ENCODE data around the gene R3HDM4. TPM values are rescaled to one million over a fixed set of nuclear protein-coding genes. Genes with fewer than 3 reads are reported as not detected.

R3HDM4 gene
- total and polyA plus RNA-seq, 2 donors from 2014 or later, result 47.4 to 71.4 TPM

DNA sequence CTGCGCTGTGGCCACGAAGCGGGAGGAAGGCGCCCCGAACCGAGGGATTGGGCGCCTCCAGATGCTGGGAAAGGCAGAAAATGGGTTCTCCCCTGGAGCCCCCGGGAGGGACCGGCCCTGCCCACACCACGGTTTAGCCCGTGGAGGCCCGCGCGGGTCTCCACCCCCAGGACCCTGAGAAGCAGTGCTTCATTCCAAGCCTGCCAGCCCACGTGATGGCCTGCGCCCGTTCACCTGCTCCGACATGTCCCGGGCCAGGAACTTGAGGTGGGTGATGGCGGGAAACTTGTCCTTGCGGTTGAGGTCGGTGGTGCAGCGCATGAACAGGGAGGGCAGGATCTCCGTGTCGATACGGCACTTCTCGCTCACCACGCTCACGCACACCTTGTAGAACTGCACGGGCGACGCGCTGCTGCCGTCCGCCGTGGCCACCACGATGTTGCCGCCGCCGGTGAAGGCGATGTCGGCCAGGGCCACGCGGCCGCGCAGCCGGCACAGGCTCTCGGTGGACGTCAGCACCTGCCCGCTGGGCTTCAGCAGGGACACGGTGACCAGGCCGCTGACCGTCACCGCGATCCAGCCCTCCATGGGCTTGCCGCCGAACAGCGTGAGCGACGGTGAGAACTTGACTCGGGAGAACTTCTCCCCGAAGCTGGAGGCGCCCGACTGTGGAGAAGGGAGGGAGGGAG, 27.3 kb downstream of the R3HDM4 start:
- peaks cover 4 to 28% (median 6%) of the 10 kb centered on the region in 3 donors for H3K36me3 ChIP-seq (ENCODE audit: control insufficient read depth in 2 of 3, insufficient read depth in 3 of 3, low read length in 3 of 3)
- H3K9me3 ChIP-seq (ENCODE audit: control insufficient read depth in 2 of 3, insufficient read depth in 1 of 3, low read length in 3 of 3), result no peaks in the 10 kb centered on the region
- H3K27me3 ChIP-seq (ENCODE audit: control insufficient read depth, insufficient read depth, low read length), result no peaks in the 10 kb centered on the region
- H3K4me1 ChIP-seq (ENCODE audit: control insufficient read depth in 2 of 3, insufficient read depth in 2 of 3, low read depth in 1 of 3, low read length in 3 of 3), result no peaks in the 10 kb centered on the region
- TF ChIP-seq, protein P1, sequence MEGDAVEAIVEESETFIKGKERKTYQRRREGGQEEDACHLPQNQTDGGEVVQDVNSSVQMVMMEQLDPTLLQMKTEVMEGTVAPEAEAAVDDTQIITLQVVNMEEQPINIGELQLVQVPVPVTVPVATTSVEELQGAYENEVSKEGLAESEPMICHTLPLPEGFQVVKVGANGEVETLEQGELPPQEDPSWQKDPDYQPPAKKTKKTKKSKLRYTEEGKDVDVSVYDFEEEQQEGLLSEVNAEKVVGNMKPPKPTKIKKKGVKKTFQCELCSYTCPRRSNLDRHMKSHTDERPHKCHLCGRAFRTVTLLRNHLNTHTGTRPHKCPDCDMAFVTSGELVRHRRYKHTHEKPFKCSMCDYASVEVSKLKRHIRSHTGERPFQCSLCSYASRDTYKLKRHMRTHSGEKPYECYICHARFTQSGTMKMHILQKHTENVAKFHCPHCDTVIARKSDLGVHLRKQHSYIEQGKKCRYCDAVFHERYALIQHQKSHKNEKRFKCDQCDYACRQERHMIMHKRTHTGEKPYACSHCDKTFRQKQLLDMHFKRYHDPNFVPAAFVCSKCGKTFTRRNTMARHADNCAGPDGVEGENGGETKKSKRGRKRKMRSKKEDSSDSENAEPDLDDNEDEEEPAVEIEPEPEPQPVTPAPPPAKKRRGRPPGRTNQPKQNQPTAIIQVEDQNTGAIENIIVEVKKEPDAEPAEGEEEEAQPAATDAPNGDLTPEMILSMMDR (IDR thresholded peaks at IDR 0.05; ENCODE audit: borderline replicate concordance, extremely low read depth, insufficient read depth), result no peak
- H3K4me3 ChIP-seq (ENCODE audit: low read length in 3 of 3), result no peak overlapping the region
- FAIRE-seq, result no peak
- intact Hi-C loops (cut with DNase I), result no loop called here
- H3K9ac ChIP-seq (ENCODE audit: low read length in 3 of 3), result no peak overlapping the region
- no peak overlapping the region for H3K27ac ChIP-seq (ENCODE audit: low read depth in 2 of 2, low read length in 2 of 2)
- no peak for DNase-seq

DNA sequence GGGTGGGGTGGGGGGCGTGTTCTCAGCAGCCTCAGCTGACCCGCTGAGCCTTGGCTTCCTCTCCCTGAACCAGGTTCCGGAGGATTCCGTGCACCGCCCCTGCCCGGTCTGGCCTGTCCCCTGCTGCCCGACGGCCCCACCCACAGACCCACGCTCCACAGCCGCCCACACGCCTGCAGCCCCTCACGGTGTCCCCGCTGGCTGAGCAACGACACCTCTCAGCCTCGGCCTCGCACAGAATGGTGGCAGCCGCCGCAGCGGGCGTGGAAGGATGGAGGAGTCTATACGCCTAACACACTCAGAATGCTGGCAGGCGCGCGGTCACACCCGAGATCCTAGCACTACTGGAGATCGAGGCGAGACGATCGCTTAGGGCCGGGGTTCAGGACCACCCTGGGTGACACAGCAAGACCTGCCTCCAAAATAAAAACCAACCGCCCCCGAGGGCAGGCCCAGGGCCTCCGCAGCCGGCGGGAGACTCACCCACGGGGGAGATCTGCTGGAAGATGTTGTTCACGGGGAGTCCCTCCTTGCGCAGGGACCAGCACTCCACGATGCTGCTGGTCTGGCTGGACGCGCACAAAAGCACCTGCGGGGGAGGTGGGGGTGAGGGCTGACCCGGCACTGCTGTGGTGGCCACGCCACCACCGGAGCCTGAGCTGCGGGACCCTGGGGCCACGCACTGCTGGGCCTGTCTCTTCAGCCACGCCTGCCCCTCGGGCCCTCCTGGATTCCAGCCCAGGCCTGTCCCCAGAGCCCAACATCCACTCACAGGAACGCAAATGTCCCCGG, 28.4 kb downstream of the R3HDM4 start:
- no peak overlapping the region for H3K4me3 ChIP-seq (ENCODE audit: low read length in 3 of 3)
- H3K9ac ChIP-seq (ENCODE audit: low read length in 3 of 3), result no peak overlapping the region
- intact Hi-C loops (cut with DNase I), result no loop called here
- peak in 1 of 5 donors; percentile 71 for DNase-seq
- H3K36me3 ChIP-seq (ENCODE audit: control insufficient read depth in 2 of 3, insufficient read depth in 3 of 3, low read length in 3 of 3), result peaks cover 4 to 28% (median 6%) of the 10 kb centered on the region in 3 donors
- no peaks in the 10 kb centered on the region for H3K4me1 ChIP-seq (ENCODE audit: control insufficient read depth in 2 of 3, insufficient read depth in 2 of 3, low read depth in 1 of 3, low read length in 3 of 3)
- no peak for FAIRE-seq
- no peaks in the 10 kb centered on the region for H3K9me3 ChIP-seq (ENCODE audit: control insufficient read depth in 2 of 3, insufficient read depth in 1 of 3, low read length in 3 of 3)
- TF ChIP-seq, protein P1 (IDR thresholded peaks at IDR 0.05; ENCODE audit: borderline replicate concordance, extremely low read depth, insufficient read depth), result no peak
- no peaks in the 10 kb centered on the region for H3K27me3 ChIP-seq (ENCODE audit: control insufficient read depth, insufficient read depth, low read length)
- H3K27ac ChIP-seq (ENCODE audit: low read depth in 2 of 2, low read length in 2 of 2), result no peak overlapping the region

DNA sequence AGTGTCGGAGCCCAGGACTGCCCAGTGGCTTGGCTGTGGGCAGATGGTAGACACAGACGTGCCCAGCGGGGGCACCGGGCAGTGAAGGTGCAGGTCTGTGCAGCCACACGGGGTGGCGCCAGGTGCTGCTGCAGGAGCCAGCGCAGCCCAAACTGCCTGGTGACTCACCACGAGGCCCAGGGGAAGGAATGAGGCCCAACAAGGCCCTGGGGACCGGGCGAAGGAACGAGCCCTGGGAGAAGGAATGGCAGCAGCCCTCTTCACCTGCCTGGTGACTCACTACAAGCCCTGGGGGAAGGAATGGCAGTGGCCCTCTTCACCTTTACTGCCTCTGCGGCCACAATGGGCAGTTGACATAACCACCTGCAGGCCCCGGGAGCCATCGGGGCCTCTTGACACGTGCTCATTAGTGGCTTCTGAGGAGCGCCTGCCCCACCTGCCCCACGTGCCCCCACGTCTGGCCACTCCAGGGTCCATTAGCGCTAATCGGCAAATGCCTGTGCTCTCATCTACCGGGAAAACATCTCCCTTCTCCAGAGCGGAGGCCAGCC, 29.3 kb downstream of the R3HDM4 start:
- DNase-seq (peak in 1 of 5 donors; percentile 90), FAIRE-seq (no peak)
- H3K27me3 ChIP-seq (ENCODE audit: control insufficient read depth, insufficient read depth, low read length), result no peaks in the 10 kb centered on the region
- no peak overlapping the region for H3K4me3 ChIP-seq (ENCODE audit: low read length in 3 of 3)
- H3K9ac ChIP-seq (ENCODE audit: low read length in 3 of 3), result no peak overlapping the region
- H3K9me3 ChIP-seq (ENCODE audit: control insufficient read depth in 2 of 3, insufficient read depth in 1 of 3, low read length in 3 of 3), result no peaks in the 10 kb centered on the region
- TF ChIP-seq, protein P1 (IDR thresholded peaks at IDR 0.05; ENCODE audit: borderline replicate concordance, extremely low read depth, insufficient read depth), result no peak
- intact Hi-C loops (cut with DNase I), result no loop called here
- peaks cover 3 to 27% (median 4%) of the 10 kb centered on the region in 3 donors for H3K36me3 ChIP-seq (ENCODE audit: control insufficient read depth in 2 of 3, insufficient read depth in 3 of 3, low read length in 3 of 3)
- H3K27ac ChIP-seq (ENCODE audit: low read depth in 2 of 2, low read length in 2 of 2), result no peak overlapping the region
- H3K4me1 ChIP-seq (ENCODE audit: control insufficient read depth in 2 of 3, insufficient read depth in 2 of 3, low read depth in 1 of 3, low read length in 3 of 3), result no peaks in the 10 kb centered on the region
